OCI-LY1 (cell line): ENCODE results near the gene IL18.

Experiments
- CTCF ChIP-seq: fragments of 200-600 bp; sonication (generic), shearing (Covaris generic); IDR thresholded peaks from 2 replicates; pipeline ENCODE4 v1.5.1; 2017; ENCODE audit warnings: mild to moderate bottlenecking, antibody characterized with exemption, low read length, moderate library complexity, mixed read lengths
- EZH2 ChIP-seq: fragments of 200-600 bp; sonication (generic), shearing (Covaris generic); IDR thresholded peaks from 2 replicates; pipeline ENCODE4 v1.8.0; 2017; ENCODE audit warnings: borderline replicate concordance, mixed run types, mild to moderate bottlenecking, antibody characterized with exemption, low read length, moderate library complexity, mixed read lengths

GRCh38 chr11:112185883-112186282 lies 22.0 kb upstream of the IL18 start:
- TF ChIP-seq CTCF (no peak), EZH2 (no peak)
